Common myeloid progenitor, CD34-positive (primary cell): ENCODE measurements around the gene JUP.

ENCODE experiments used
- CTCF ChIA-PET: fragments of 350-600 bp; sonication (Branson Sonifier 250); formaldehyde crosslinking; loops from one replicate; lab custom pipeline; 2021; ENCODE audit warnings: antibody characterized with exemption; lab: Charles Lee
- POLR2A ChIA-PET: fragments of 350-600 bp; sonication (Branson Sonifier 250); formaldehyde crosslinking; loops from one replicate; lab custom pipeline; 2021; ENCODE audit warnings: antibody characterized with exemption; lab: Charles Lee
- DNase-seq, 3 donors: peaks; one replicate each; pipeline versions ENCODE4 v3.0.0 to v3.0.0-alpha.2; 2013
- H3K27ac ChIP-seq, 2 experiments: 1 replicate in 1 of 2; 2 replicates in 1 of 2; pipeline ENCODE4 v1.7.0; 2013; ENCODE audit warnings: inconsistent platforms in 2 of 2, low read length in 2 of 2, mild to moderate bottlenecking in 2 of 2, low read depth in 1 of 2, moderate library complexity in 1 of 2; ENCODE audit not compliant: severe bottlenecking in 2 of 2, insufficient read depth in 1 of 2, poor library complexity in 1 of 2
- H3K27me3 ChIP-seq, 5 experiments: replicated peaks in 2 of 5; 1 replicate in 3 of 5; 2 replicates in 2 of 5; pipeline versions ENCODE4 v1.6.1 to v1.7.0; 2013; ENCODE audit warnings: low read length in 4 of 5, mild to moderate bottlenecking in 2 of 5, moderate library complexity in 2 of 5, inconsistent platforms in 1 of 5; ENCODE audit not compliant: insufficient read depth in 5 of 5, control insufficient read depth in 4 of 5
- H3K36me3 ChIP-seq, 4 experiments: 1 replicate in 2 of 4; 2 replicates in 2 of 4; pipeline versions ENCODE4 v1.6.1 to v1.7.0; 2013; ENCODE audit warnings: low read length in 3 of 4, control low read depth in 1 of 4, mild to moderate bottlenecking in 1 of 4; ENCODE audit not compliant: control insufficient read depth in 4 of 4, insufficient read depth in 4 of 4
- H3K4me1 ChIP-seq, 4 experiments: 1 replicate in 3 of 4; 2 replicates in 1 of 4; pipeline versions ENCODE4 v1.6.1 to v1.7.1; 2013; ENCODE audit warnings: low read length in 3 of 4, mild to moderate bottlenecking in 3 of 4, control low read depth in 1 of 4, inconsistent platforms in 1 of 4, moderate library complexity in 1 of 4; ENCODE audit not compliant: control insufficient read depth in 4 of 4, insufficient read depth in 4 of 4; ENCODE audit errors: control extremely low read depth in 1 of 4
- H3K4me3 ChIP-seq, 7 experiments: 1 replicate in 4 of 7; 2 replicates in 3 of 7; pipeline versions ENCODE4 v1.5.1 to v1.7.0; 2013; ENCODE audit warnings: mild to moderate bottlenecking in 7 of 7, low read length in 6 of 7, moderate library complexity in 6 of 7, inconsistent platforms in 2 of 7, low read depth in 2 of 7, control low read depth in 1 of 7; ENCODE audit not compliant: insufficient read depth in 4 of 7, control insufficient read depth in 1 of 7; ENCODE audit errors: extremely low read depth in 1 of 7
- H3K9me3 ChIP-seq, 5 experiments: 1 replicate in 4 of 5; 2 replicates in 1 of 5; pipeline versions ENCODE4 v1.6.1 to v1.7.1; 2013; ENCODE audit warnings: low read length in 4 of 5, mild to moderate bottlenecking in 2 of 5, inconsistent platforms in 1 of 5, low read depth in 1 of 5, moderate library complexity in 1 of 5; ENCODE audit not compliant: control insufficient read depth in 4 of 5, insufficient read depth in 2 of 5; ENCODE audit errors: control extremely low read depth in 1 of 5
- WGBS: methylation state at CpG from one replicate; pipeline ENCODE4 v1.1.5; 2013; ENCODE audit not compliant: insufficient coverage; 5-methylcytosine and 5-hydroxymethylcytosine counted together

JUP gene

DNA sequence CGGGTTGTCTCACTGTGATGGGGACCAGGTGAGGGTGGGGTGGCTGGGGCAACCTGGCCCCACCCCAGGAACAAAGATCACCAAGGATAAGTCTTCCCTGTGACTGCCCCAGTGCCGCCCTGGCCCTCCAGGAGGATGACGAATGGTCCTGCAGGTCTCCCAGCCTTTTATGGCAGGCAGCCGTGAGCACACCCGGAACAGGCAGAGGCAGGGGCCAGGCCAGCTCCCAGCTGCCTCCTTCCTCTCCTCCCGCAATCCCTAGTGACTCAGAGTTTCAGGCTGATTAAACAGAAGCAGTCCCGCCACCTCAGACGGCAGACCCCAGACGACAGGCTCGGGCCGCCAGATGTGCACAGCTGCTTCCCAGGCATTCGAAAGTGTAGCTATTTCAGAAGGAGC, 13.3 kb downstream of the JUP start:
- POLR2A ChIA-PET, result interaction anchor here (3.2 kb wide), 1 partner anchor 12 kb away, joined by 26 read pairs; the partner anchor contains the start of gene JUP
- CTCF ChIA-PET, result interaction anchor here (0.7 to 2.1 kb wide), 5 partner anchors 13 to 26 kb away, joined by 4 to 9 read pairs (median 4); partner anchors contain the start of gene JUP

DNA sequence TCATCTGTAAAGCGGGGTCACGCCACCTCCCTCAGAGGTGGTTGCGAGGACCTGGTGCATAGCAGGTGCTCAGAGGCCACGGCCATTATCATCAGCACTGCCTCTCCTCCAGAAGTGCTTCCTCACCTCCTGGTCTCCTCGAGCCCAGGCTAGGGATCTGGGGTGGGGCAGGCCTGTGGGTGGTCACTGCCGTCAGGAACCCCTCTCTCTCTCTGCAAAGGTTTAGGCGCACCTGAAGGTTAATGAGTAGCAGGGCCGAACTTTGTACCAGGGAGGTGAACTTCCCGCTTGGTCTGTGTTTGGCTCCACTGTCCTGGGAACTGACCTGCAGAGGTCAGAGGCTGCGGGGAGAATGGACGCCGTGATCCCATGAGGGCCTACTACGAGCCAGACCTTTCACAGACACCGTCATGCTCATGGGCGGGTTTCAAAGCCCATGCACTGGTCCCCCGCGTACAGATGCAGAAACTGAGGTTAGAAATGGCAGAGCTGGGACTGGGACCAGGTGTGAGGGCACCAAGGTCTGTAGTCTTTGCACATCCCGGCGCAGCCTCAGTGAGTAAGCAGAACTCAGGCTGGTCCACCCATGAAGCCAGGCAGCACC, 13.8 kb downstream of the JUP start:
- WGBS, result 97% methylated on average over 17 of the region's 19 CpGs
- DNase-seq, result no peak
- POLR2A ChIA-PET, result interaction anchor here (1.4 to 3.2 kb wide), 2 partner anchors 13 kb away, joined by 3 to 26 read pairs; partner anchors contain the start of gene JUP
- CTCF ChIA-PET, result interaction anchor here (0.6 to 1.6 kb wide), 4 partner anchors 13 to 26 kb away, joined by 3 to 9 read pairs (median 4); no protein-coding TSS in a partner anchor
- Histone ChIP-seq H3K9me3 (no peaks in the 10 kb centered on the region), H3K27ac (no peak overlapping the region), H3K36me3 (peaks cover 14 to 68% (median 38%) of the 10 kb centered on the region in 4 experiments), H3K27me3 (no peaks in the 10 kb centered on the region), H3K4me3 (no peak overlapping the region), H3K4me1 (peaks cover 0 to 45% (median 25%) of the 10 kb centered on the region in 4 experiments)

More for the DNA sequence above, 13.3 kb downstream of the JUP start:
- H3K36me3 ChIP-seq, result peaks cover 14 to 70% (median 37%) of the 10 kb centered on the region in 4 experiments
- 72% methylated on average over 11 of the region's 12 CpGs for WGBS
- DNase-seq, result no peak
- H3K27me3 ChIP-seq, result no peaks in the 10 kb centered on the region
- H3K4me3 ChIP-seq, result no peak overlapping the region
- H3K9me3 ChIP-seq, result no peaks in the 10 kb centered on the region
- H3K27ac ChIP-seq, result no peak overlapping the region
- peaks cover 0 to 50% (median 30%) of the 10 kb centered on the region in 4 experiments for H3K4me1 ChIP-seq

DNA sequence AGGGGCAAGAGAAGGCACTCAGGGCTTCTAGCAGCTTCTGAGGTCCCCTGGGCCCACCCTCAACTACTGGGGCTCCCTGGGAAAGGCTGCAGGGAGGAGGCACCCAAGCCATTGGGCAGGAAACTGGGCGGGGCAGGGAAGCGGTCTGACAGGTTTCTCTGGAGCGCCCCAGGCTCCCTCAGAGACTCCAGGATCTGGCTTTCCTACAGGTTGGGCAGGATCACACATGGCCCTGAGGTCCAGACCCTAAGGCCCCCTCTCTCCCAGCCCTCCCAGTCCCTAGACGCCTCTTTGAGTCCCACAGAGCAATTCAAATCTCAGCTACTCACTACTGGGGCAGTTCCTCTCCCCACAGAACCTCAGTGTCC, 14.3 kb downstream of the JUP start:
- no peaks in the 10 kb centered on the region for H3K27me3 ChIP-seq
- H3K4me3 ChIP-seq, result no peak overlapping the region
- WGBS, result 94% methylated on average over 4 of the region's 4 CpGs
- no peak for DNase-seq
- no peak overlapping the region for H3K27ac ChIP-seq
- peaks cover 0 to 40% (median 20%) of the 10 kb centered on the region in 4 experiments for H3K4me1 ChIP-seq
- POLR2A ChIA-PET, result interaction anchor here (1.4 kb wide), 1 partner anchor 14 kb away, joined by 3 read pairs; no protein-coding TSS in a partner anchor
- peaks cover 14 to 69% (median 40%) of the 10 kb centered on the region in 4 experiments for H3K36me3 ChIP-seq
- H3K9me3 ChIP-seq, result no peaks in the 10 kb centered on the region
- CTCF ChIA-PET, result interaction anchor here (0.6 kb wide), 1 partner anchor 14 kb away, joined by 3 read pairs; no protein-coding TSS in a partner anchor

DNA sequence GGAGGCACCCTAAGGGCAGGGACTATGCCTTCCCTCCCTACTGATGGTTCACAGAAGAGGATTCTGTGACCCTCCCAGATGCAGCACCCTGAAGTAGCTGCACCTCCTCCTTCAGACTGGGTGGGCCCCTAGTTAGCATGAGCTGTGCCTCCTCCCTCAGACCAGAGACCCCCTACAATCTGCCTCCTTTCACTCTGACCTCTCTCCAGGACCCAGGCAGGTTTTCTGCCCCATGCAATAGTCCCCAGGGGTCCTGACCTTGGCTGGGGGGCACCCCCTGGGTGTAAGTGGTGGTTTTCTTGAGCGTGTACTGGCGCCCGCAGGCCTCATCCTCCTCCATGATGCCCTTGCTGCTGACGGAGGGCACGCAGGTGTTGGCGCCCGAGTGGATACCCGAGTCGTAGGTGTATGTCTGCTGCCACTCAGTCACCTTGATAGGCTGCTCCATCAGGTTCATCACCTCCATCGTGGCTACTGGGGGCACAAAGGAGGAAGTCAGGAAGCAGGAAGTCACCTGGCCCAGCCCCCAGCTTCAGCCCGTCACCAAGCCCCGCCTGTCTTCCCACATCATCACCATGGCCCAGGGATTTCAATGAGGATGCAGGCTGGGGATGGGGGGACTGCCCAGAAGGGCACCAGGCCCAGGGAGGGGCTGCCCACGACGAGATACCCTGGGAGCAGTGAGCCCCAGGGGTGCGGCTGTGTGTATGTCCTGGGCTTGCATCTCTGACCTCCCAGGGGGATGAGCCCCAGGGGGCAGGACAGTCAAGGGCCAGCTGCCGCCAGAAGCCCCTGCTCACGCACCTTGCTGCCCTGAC, 14.9 kb downstream of the JUP start:
- Histone ChIP-seq H3K4me3 (no peak overlapping the region), H3K36me3 (peaks cover 14 to 70% (median 44%) of the 10 kb centered on the region in 4 experiments), H3K4me1 (peaks cover 0 to 35% (median 15%) of the 10 kb centered on the region in 4 experiments), H3K9me3 (no peaks in the 10 kb centered on the region), H3K27me3 (no peaks in the 10 kb centered on the region), H3K27ac (no peak overlapping the region)
- 96% methylated on average over 14 of the region's 17 CpGs for WGBS
- CTCF ChIA-PET, result interaction anchor here (0.6 to 1.5 kb wide), 6 partner anchors 14 to 40 kb away, joined by 3 to 7 read pairs (median 4); partner anchors contain the start of genes JUP and P3H4
- POLR2A ChIA-PET, result interaction anchor here (1.4 kb wide), 1 partner anchor 14 kb away, joined by 3 read pairs; no protein-coding TSS in a partner anchor
- no peak for DNase-seq

DNA sequence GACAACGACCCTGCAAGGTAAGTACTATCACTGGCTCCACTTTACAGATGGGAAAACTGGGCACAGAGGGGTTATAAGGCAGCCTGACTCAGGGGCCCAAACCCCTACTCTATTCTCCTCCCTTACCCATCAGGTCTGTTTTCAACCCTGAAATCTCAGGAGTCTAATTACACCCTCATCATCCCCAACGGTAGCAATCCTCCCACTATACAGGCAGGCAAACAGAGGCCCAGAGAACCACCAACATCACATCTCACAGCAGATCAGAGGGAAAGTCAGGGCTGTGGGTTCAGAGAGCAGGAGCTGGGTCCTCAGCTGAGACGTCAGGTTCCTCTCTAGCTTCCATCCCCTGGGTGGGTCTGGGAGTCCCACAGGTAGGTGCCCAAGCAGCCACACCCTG, 16.5 kb downstream of the JUP start:
- POLR2A ChIA-PET, result interaction anchor here (0.9 to 2.4 kb wide), 2 partner anchors 16 kb away, joined by 3 to 17 read pairs; partner anchors contain the start of gene JUP

DNA sequence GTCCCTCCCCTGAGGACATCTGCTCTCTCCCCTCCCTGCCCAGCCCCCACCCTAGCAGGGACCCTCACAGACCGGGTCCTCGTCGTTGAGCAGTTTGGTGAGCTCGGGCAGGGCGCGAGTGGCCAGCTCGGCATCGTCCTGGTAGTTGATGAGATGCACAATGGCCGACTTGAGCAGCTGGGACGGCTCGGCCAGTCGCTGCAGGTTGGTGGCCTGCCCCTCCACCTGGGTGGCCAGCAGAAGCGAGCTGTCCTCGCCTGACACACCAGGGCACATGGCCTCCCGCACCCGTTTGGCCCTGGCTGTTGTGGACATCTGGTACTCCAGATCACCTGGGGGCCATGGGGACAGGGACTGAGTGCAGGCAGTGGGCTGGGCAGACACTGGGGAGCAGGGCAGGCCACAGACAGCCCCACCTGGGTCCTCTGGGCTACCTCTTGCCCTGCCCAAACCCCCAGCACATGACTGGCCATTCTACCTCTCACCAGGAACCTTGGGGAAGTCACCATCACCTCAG, 17.1 kb downstream of the JUP start:
- Histone ChIP-seq H3K36me3 (peaks cover 18 to 79% (median 45%) of the 10 kb centered on the region in 4 experiments), H3K4me1 (peaks cover 0 to 15% (median 7%) of the 10 kb centered on the region in 4 experiments), H3K27ac (no peak overlapping the region), H3K27me3 (no peaks in the 10 kb centered on the region), H3K9me3 (no peaks in the 10 kb centered on the region), H3K4me3 (no peak overlapping the region)
- CTCF ChIA-PET, result interaction anchor here (0.6 to 3.2 kb wide), 5 partner anchors 11 to 30 kb away, joined by 3 to 7 read pairs (median 4); partner anchors contain the start of gene JUP
- DNase-seq, result no peak
- POLR2A ChIA-PET, result interaction anchor here (0.6 to 2.4 kb wide), 3 partner anchors 15 to 17 kb away, joined by 3 to 17 read pairs (median 3); partner anchors contain the start of gene JUP
- 95% methylated on average over 16 of the region's 16 CpGs for WGBS

More for the DNA sequence above, 16.5 kb downstream of the JUP start:
- no peak overlapping the region for H3K27ac ChIP-seq
- CTCF ChIA-PET, result interaction anchor here (1.2 to 1.7 kb wide), 4 partner anchors 15 to 32 kb away, joined by 3 to 7 read pairs (median 4); no protein-coding TSS in a partner anchor
- DNase-seq, result no peak
- H3K36me3 ChIP-seq, result peaks cover 16 to 76% (median 42%) of the 10 kb centered on the region in 4 experiments
- WGBS, result 100% methylated on average over 2 of the region's 3 CpGs
- no peak overlapping the region for H3K4me3 ChIP-seq
- peaks cover 0 to 19% (median 8%) of the 10 kb centered on the region in 4 experiments for H3K4me1 ChIP-seq
- no peaks in the 10 kb centered on the region for H3K27me3 ChIP-seq
- no peaks in the 10 kb centered on the region for H3K9me3 ChIP-seq
